Measurements from ENCODE around the gene DENND2A.

- TF ChIP-seq, protein P1, sequence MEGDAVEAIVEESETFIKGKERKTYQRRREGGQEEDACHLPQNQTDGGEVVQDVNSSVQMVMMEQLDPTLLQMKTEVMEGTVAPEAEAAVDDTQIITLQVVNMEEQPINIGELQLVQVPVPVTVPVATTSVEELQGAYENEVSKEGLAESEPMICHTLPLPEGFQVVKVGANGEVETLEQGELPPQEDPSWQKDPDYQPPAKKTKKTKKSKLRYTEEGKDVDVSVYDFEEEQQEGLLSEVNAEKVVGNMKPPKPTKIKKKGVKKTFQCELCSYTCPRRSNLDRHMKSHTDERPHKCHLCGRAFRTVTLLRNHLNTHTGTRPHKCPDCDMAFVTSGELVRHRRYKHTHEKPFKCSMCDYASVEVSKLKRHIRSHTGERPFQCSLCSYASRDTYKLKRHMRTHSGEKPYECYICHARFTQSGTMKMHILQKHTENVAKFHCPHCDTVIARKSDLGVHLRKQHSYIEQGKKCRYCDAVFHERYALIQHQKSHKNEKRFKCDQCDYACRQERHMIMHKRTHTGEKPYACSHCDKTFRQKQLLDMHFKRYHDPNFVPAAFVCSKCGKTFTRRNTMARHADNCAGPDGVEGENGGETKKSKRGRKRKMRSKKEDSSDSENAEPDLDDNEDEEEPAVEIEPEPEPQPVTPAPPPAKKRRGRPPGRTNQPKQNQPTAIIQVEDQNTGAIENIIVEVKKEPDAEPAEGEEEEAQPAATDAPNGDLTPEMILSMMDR (IDR thresholded peaks at IDR 0.05) = no peak
- TF ChIP-seq EP300 (IDR thresholded peaks at IDR 0.05) = no peak
Measured at GRCh38 chr7:140526787-140527664, 113.6 kb downstream of the DENND2A start.
